Thoracic aorta (tissue), 2 donors: ENCODE data around the gene ASIC5. TPM values are rescaled to one million over a fixed set of nuclear protein-coding genes. Genes with fewer than 3 reads are reported as not detected.

Experiments
- ATAC-seq: fragments of 150-250 bp; one replicate; pipeline ENCODE4 v1.8.0; 2017; ENCODE audit warnings: low read depth; ENCODE audit not compliant: insufficient number of reproducible peaks, low FRiP score
- DNase-seq: peaks from one replicate; pipeline ENCODE4 v3.0.0-alpha.2; 2020; ENCODE audit warnings: low spot score
- H3K27ac ChIP-seq, 2 donors: fragments of 200-600 bp; sonication (generic); 1 replicate in 1 of 2; 2 replicates in 1 of 2; pipeline ENCODE4 v1.5.1; 2016; ENCODE audit warnings: mild to moderate bottlenecking in 2 of 2, moderate library complexity in 2 of 2
- H3K27me3 ChIP-seq: fragments of 200-600 bp; sonication (generic); replicated peaks from 2 replicates; pipeline ENCODE4 v1.6.0; 2016; ENCODE audit warnings: mild to moderate bottlenecking; ENCODE audit not compliant: insufficient read depth
- H3K36me3 ChIP-seq: fragments of 200-600 bp; sonication (generic); one replicate; pipeline ENCODE4 v1.5.1; 2016
- H3K4me1 ChIP-seq, 2 donors: fragments of 200-600 bp; sonication (generic); 1 replicate in 1 of 2; 2 replicates in 1 of 2; pipeline versions ENCODE4 v1.5.1 to v1.6.0; 2016; ENCODE audit warnings: low read depth in 2 of 2, mild to moderate bottlenecking in 1 of 2; ENCODE audit not compliant: control insufficient read depth in 1 of 2
- H3K4me3 ChIP-seq: fragments of 200-600 bp; sonication (generic); 2 replicates; pipeline ENCODE4 v1.5.1; 2016; ENCODE audit warnings: mild to moderate bottlenecking
- H3K9me3 ChIP-seq: fragments of 200-600 bp; sonication (generic); 2 replicates; pipeline ENCODE4 v1.5.1; 2016
- CTCF ChIP-seq: fragments of 200-600 bp; sonication (generic); IDR thresholded peaks from one replicate; pipeline ENCODE4 v1.5.1; 2019; ENCODE audit warnings: antibody characterized with exemption
- total RNA-seq, 2 donors: library from RNA; depleted of rRNA; stranded (reverse); fragments of >200 nt; gene quantifications; one replicate each; pipeline versions ENCODE4 v1.1.0 to v1.2.3, GENCODE V29; 2016

The ASIC5 gene
- total RNA-seq, 2 donors from 2014 or later, result not detected

GRCh38 chr4:155807021-155807420, 59.1 kb downstream of the ASIC5 start:
- Histone ChIP-seq H3K27ac (peak overlapping the region; percentile 10 to 59), H3K4me3 (no peak overlapping the region), H3K27me3 (no peaks in the 10 kb centered on the region), H3K9me3 (no peaks in the 10 kb centered on the region), H3K4me1 (peaks cover 2 to 30% of the 10 kb centered on the region in 2 donors), H3K36me3 (peaks cover 3% of the 10 kb centered on the region)
- no peak for TF ChIP-seq CTCF
- ATAC-seq (no peak), DNase-seq (no peak)

DNA sequence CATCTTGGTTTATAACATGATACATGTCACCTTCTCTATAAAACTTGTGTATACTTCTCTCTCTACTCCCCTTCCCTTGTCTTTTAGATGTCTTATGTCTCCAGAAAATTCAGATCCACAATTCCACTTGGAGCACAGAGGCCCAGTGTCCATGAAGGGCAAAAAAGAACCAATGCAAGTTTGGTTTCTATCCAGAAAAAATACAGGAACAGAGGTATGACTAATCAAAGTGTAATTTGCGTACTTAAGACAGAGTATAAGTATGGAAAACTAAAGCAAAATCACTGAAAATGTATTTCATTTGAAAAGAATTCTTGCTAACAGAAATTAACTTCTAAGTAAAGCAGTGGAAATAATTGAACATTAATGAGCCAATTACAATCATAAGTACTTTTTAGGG, 61.1 kb downstream of the ASIC5 start:
- Histone ChIP-seq H3K4me1 (peaks cover 2 to 33% of the 10 kb centered on the region in 2 donors), H3K4me3 (no peak overlapping the region), H3K36me3 (peaks cover 3% of the 10 kb centered on the region), H3K9me3 (no peaks in the 10 kb centered on the region), H3K27me3 (no peaks in the 10 kb centered on the region), H3K27ac (peak overlapping the region; percentile 59 to 63)
- TF ChIP-seq CTCF, result no peak
- no peak for DNase-seq
- peak; percentile 30 for ATAC-seq

- Histone ChIP-seq H3K9me3 (no peaks in the 10 kb centered on the region), H3K36me3 (peaks cover 3% of the 10 kb centered on the region), H3K27me3 (no peaks in the 10 kb centered on the region), H3K4me3 (no peak overlapping the region), H3K27ac (peak overlapping the region in 1 of 2 donors; percentile 14), H3K4me1 (peaks cover 8 to 39% of the 10 kb centered on the region in 2 donors)
- no peak for DNase-seq
- TF ChIP-seq CTCF, result no peak
- no peak for ATAC-seq
Measured at GRCh38 chr4:155802190-155802959, 63.7 kb downstream of the ASIC5 start.

DNA sequence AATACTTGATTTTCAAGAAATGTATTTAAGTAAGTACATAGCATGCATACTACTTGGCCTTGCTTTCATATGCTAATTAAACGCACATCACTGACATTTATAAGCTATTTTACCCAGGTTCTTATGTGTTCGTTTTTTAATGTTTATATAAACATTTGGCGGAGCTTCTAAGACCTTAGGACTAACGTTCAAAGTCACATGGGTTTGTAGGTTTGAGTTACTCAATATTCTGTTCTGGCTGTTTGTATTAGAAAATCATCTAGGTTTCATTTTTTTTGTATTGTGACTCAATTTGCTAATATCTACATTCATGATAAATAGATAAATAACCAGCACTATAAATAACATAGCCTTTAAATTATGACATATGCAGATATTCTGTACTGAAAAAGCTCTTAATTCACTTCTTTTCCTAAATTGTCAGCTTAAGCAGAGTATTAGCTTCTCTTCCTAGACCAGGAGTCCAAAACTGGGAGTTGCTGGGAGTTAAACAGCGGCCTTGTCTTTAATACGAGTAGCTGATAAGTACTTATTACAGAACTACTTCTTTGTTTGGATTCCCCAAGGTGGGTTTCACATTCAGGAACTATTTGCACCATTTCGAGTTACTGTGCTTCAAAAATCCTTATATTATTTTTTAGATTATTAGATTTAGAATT, 65.3 kb downstream of the ASIC5 start:
- DNase-seq, result no peak
- TF ChIP-seq CTCF, result no peak
- peaks cover 8 to 32% of the 10 kb centered on the region in 2 donors for H3K4me1 ChIP-seq
- no peak overlapping the region for H3K4me3 ChIP-seq
- H3K9me3 ChIP-seq, result no peaks in the 10 kb centered on the region
- H3K36me3 ChIP-seq, result peaks cover 3% of the 10 kb centered on the region
- H3K27ac ChIP-seq, result peak overlapping the region in 1 of 2 donors; percentile 69
- ATAC-seq, result no peak
- no peaks in the 10 kb centered on the region for H3K27me3 ChIP-seq

DNA sequence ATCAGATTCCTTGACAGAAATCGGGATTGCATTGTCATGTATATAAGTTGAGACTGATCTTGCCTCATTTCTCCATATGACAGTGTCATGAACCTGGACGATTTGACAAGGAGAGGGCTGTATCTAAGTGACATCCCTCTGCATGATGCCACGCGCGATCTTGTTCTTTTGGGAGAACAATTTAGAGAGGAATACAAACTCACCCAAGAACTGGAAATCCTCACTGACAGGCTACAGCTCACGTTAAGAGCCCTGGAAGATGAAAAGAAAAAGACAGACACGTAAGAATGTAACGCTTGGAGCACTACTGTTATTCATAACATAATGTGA, 66.3 kb downstream of the ASIC5 start:
- peak overlapping the region; percentile 55 to 69 for H3K27ac ChIP-seq
- DNase-seq (no peak), ATAC-seq (no peak)
- H3K36me3 ChIP-seq, result peaks cover 3% of the 10 kb centered on the region
- peaks cover 5 to 22% of the 10 kb centered on the region in 2 donors for H3K4me1 ChIP-seq
- no peaks in the 10 kb centered on the region for H3K27me3 ChIP-seq
- TF ChIP-seq CTCF, result no peak
- peak overlapping the region; percentile 37 for H3K4me3 ChIP-seq
- H3K9me3 ChIP-seq, result no peaks in the 10 kb centered on the region
